Prostate gland (tissue), 2 donors: ENCODE measurements around the gene LMO7.

Experiments used
- CTCF ChIP-seq, 4 experiments: fragments of 200-600 bp in 2 of 4; fragments of 450-650 bp in 2 of 4; sonication (generic) in 2 of 4; IDR thresholded peaks; 1 replicate in 3 of 4; 2 replicates in 1 of 4; pipeline ENCODE4 v1.5.1; 2016 to 2019; ENCODE audit warnings: antibody characterized with exemption in 4 of 4, mild to moderate bottlenecking in 2 of 4, moderate library complexity in 2 of 4
- POLR2A ChIP-seq: fragments of 450-650 bp; IDR thresholded peaks from one replicate; pipeline ENCODE4 v1.6.1; 2016; ENCODE audit warnings: antibody characterized with exemption, mild to moderate bottlenecking
- POLR2AphosphoS5 ChIP-seq: sonication (generic); formaldehyde crosslinking; IDR thresholded peaks from one replicate; pipeline ENCODE4 v1.6.1; 2017; ENCODE audit warnings: antibody characterized with exemption

- TF ChIP-seq CTCF (IDR thresholded peaks at IDR 0.05) = no peak
- TF ChIP-seq POLR2A = no peak
- TF ChIP-seq POLR2AphosphoS5 = no peak
These were observed 168.5 kb downstream of the LMO7 start for GRCh38 chr13:75804605-75805004.
